Fibroblast of mammary gland (primary cell): Measurements from ENCODE around the gene FAF1.
"Not testable (repeated sequence)": the region's sequence is repeated elsewhere in the genome, so short reads cannot be mapped to it uniquely, and the experiment has no call there.

Source experiments
- DNase-seq: peaks from one replicate; pipeline ENCODE4 v3.0.0-alpha.2; 2010; ENCODE audit warnings: low read depth
- H3K4me3 ChIP-seq: 2 replicates; pipeline ENCODE4 v1.5.1; 2011; ENCODE audit warnings: low read depth, mild to moderate bottlenecking, low read length, moderate library complexity; ENCODE audit not compliant: control insufficient read depth
- CTCF ChIP-seq: conservative IDR thresholded peaks from 2 replicates; pipeline ENCODE4 v1.5.1; 2011; ENCODE audit warnings: low read depth, low read length, inconsistent platforms; ENCODE audit not compliant: control insufficient read depth, insufficient read depth

FAF1 gene

GRCh38 chr1:50940291-50940690 is 19.8 kb downstream of the FAF1 start:
- TF ChIP-seq CTCF: no peak
- no peak for DNase-seq
- H3K4me3 ChIP-seq: no peak overlapping the region

- H3K4me3 ChIP-seq: no peak overlapping the region
- peak; percentile 48 for DNase-seq
- TF ChIP-seq CTCF: no peak
Measured at GRCh38 chr1:50936321-50936720, 23.7 kb downstream of the FAF1 start.

- peak; percentile 33 for DNase-seq
- H3K4me3 ChIP-seq: not testable (repeated sequence)
Measured at GRCh38 chr1:50935276-50935675, 24.8 kb downstream of the FAF1 start.

GRCh38 chr1:50934838-50935237 is 25.2 kb downstream of the FAF1 start:
- TF ChIP-seq CTCF: no peak
- no peak overlapping the region for H3K4me3 ChIP-seq
- no peak for DNase-seq

- DNase-seq, H3K4me3 ChIP-seq: not testable (repeated sequence)
Measured at GRCh38 chr1:50933770-50934169, 26.3 kb downstream of the FAF1 start.

- not testable (repeated sequence) for DNase-seq, H3K4me3 ChIP-seq
Measured at GRCh38 chr1:50932043-50932442, 28.0 kb downstream of the FAF1 start.

- no peak for TF ChIP-seq CTCF
- no peak overlapping the region for H3K4me3 ChIP-seq
- DNase-seq: peak; percentile 14
Measured at GRCh38 chr1:50930965-50931737, 28.9 kb downstream of the FAF1 start.

GRCh38 chr1:50930193-50930592 is 29.9 kb downstream of the FAF1 start:
- no peak overlapping the region for H3K4me3 ChIP-seq
- no peak for DNase-seq
- TF ChIP-seq CTCF: no peak
